Endothelial cell of umbilical vein (primary cell): ENCODE data around the gene IER3. TPM values are rescaled to one million over a fixed set of nuclear protein-coding genes. Genes with fewer than 3 reads are reported as not detected.

Source experiments
- BruUV-seq: library from RNA; stranded (reverse); fragments of 400-500 nt; replicated peaks from 2 replicates; lab custom pipeline; 2021; lab: Mats Ljungman, UMichigan
- CTCF ChIA-PET: fragments of 300-600, 350-600 bp; sonication (Branson Sonifier 250); formaldehyde crosslinking; loops from one replicate; lab custom pipeline; 2021; ENCODE audit warnings: antibody characterized with exemption, inconsistent platforms; lab: Charles Lee
- POLR2A ChIA-PET: fragments of 300-600, 350-600 bp; sonication (Branson Sonifier 250); formaldehyde crosslinking; loops from one replicate; lab custom pipeline; 2021; ENCODE audit warnings: antibody characterized with exemption, inconsistent platforms; lab: Charles Lee
- DNase-seq: peaks from one replicate; pipeline ENCODE4 v3.0.0-alpha.2; 2011; ENCODE audit warnings: low read depth, low spot score
- FAIRE-seq: peaks from 2 replicates; lab custom pipeline; 2011; peaks lifted over from hg19 to GRCh38; lab: Jason Lieb, UNC
- H2AFZ ChIP-seq: 2 replicates; pipeline ENCODE4 v1.6.0; 2012; ENCODE audit warnings: low read depth, low read length, control low read depth, inconsistent platforms
- H3K27ac ChIP-seq: 2 replicates; pipeline ENCODE4 v1.5.1; 2011; ENCODE audit warnings: low read depth, mild to moderate bottlenecking, control low read depth, low read length, moderate library complexity; ENCODE audit not compliant: insufficient read depth
- H3K27me3 ChIP-seq, 2 experiments: 2 replicates each; pipeline versions ENCODE4 v1.6.0 to v1.6.1; 2011; ENCODE audit warnings: low read length in 2 of 2, mixed read lengths in 1 of 2; ENCODE audit not compliant: control insufficient read depth in 2 of 2, insufficient read depth in 2 of 2
- H3K36me3 ChIP-seq, 2 experiments: 2 replicates in 1 of 2; 3 replicates in 1 of 2; pipeline ENCODE4 v1.5.1; 2011; ENCODE audit warnings: low read length in 2 of 2, mild to moderate bottlenecking in 1 of 2, moderate library complexity in 1 of 2; ENCODE audit not compliant: control insufficient read depth in 2 of 2, insufficient read depth in 2 of 2; ENCODE audit errors: extremely low read depth in 1 of 2
- H3K4me1 ChIP-seq: 3 replicates; pipeline ENCODE4 v1.5.1; 2011; ENCODE audit warnings: mild to moderate bottlenecking, low read length; ENCODE audit not compliant: control insufficient read depth, insufficient read depth; ENCODE audit errors: extremely low read depth
- H3K4me2 ChIP-seq: 2 replicates; pipeline ENCODE4 v1.6.1; 2011; ENCODE audit warnings: low read length, control low read depth, mixed read lengths; ENCODE audit not compliant: insufficient read depth
- H3K4me3 ChIP-seq, 3 experiments: fragments of 200-600 bp in 1 of 3; sonication (generic), shearing (Covaris generic) in 1 of 3; replicated peaks in 1 of 3; 2 replicates each; pipeline ENCODE4 v1.5.1; 2011 to 2016; ENCODE audit warnings: control low read depth in 3 of 3, low read length in 3 of 3, mild to moderate bottlenecking in 2 of 3, inconsistent platforms in 1 of 3, low read depth in 1 of 3, moderate library complexity in 1 of 3; ENCODE audit not compliant: insufficient read depth in 1 of 3
- H3K79me2 ChIP-seq: 2 replicates; pipeline ENCODE4 v1.6.0; 2012; ENCODE audit warnings: low read length, inconsistent platforms; ENCODE audit not compliant: control insufficient read depth, insufficient read depth
- H3K9ac ChIP-seq: replicated peaks from 2 replicates; pipeline ENCODE3; 2011; ENCODE audit warnings: low read length, control low read depth; ENCODE audit not compliant: insufficient read depth; ENCODE audit errors: extremely low read depth
- H3K9me1 ChIP-seq: replicated peaks from 3 replicates; pipeline ENCODE4 v1.6.0; 2011; ENCODE audit warnings: mild to moderate bottlenecking, low read length; ENCODE audit not compliant: control insufficient read depth, insufficient read depth; ENCODE audit errors: extremely low read depth
- H3K9me3 ChIP-seq: replicated peaks from 2 replicates; pipeline ENCODE4 v1.5.1; 2012; ENCODE audit warnings: low read length, inconsistent platforms; ENCODE audit not compliant: control insufficient read depth, insufficient read depth
- H4K20me1 ChIP-seq: replicated peaks from 2 replicates; pipeline ENCODE3; 2011; ENCODE audit warnings: mild to moderate bottlenecking, low read length; ENCODE audit not compliant: control insufficient read depth, insufficient read depth; ENCODE audit errors: extremely low read depth
- CTCF ChIP-seq, 2 donors: IDR thresholded peaks; 1 replicate in 1 of 2; 2 replicates in 1 of 2; pipeline ENCODE4 v1.5.1; 2011; ENCODE audit warnings: low read length in 2 of 2, mild to moderate bottlenecking in 2 of 2, moderate library complexity in 2 of 2, control low read depth in 1 of 2, inconsistent platforms in 1 of 2, low read depth in 1 of 2; ENCODE audit not compliant: insufficient read depth in 1 of 2; ENCODE audit errors: extremely low read depth in 1 of 2
- EZH2 ChIP-seq: IDR thresholded peaks from 2 replicates; pipeline ENCODE4 v1.6.1; 2012; ENCODE audit warnings: borderline replicate concordance, low read depth, mild to moderate bottlenecking, moderate library complexity, low read length, inconsistent platforms; ENCODE audit not compliant: severe bottlenecking
- FOS ChIP-seq: IDR thresholded peaks from 2 replicates; pipeline ENCODE4 v1.6.1; 2011; ENCODE audit warnings: mild to moderate bottlenecking, low read length, moderate library complexity, borderline replicate concordance; ENCODE audit not compliant: insufficient read depth
- GATA2 ChIP-seq: IDR thresholded peaks from 2 replicates; pipeline ENCODE4 v1.7.0; 2011; ENCODE audit warnings: low read depth, mild to moderate bottlenecking, moderate library complexity, mixed read lengths, low read length; ENCODE audit not compliant: insufficient read length, insufficient read depth
- JUN ChIP-seq: IDR thresholded peaks from 2 replicates; pipeline ENCODE4 v1.6.1; 2011; ENCODE audit warnings: borderline replicate concordance, low read depth; ENCODE audit not compliant: insufficient read length, insufficient read depth
- MAX ChIP-seq: IDR thresholded peaks from 2 replicates; pipeline ENCODE4 v1.6.1; 2011; ENCODE audit not compliant: insufficient read depth, insufficient read length
- MYC ChIP-seq: IDR thresholded peaks from one replicate; pipeline ENCODE4 v1.6.1; 2011; ENCODE audit warnings: mild to moderate bottlenecking, low read depth, low read length
- POLR2A ChIP-seq: IDR thresholded peaks from 2 replicates; pipeline ENCODE4 v1.6.1; 2012; ENCODE audit warnings: low read depth, mild to moderate bottlenecking, control low read depth, low read length
- POLR2AphosphoS5 ChIP-seq: IDR thresholded peaks from 2 replicates; pipeline ENCODE4 v1.6.1; 2012; ENCODE audit warnings: low read depth, mild to moderate bottlenecking, control low read depth, low read length, moderate library complexity; ENCODE audit not compliant: insufficient read depth
- dilution Hi-C: fragments of 300-500 bp; cut with MboI; formaldehyde crosslinking; loops from one replicate; pipeline ENCODE4 v1.15.0; 2019; ENCODE audit warnings: low sequenced_read_pairs; ENCODE audit not compliant: extremely low pct_ligation_motif_present
- intact Hi-C: fragments of 100-400 bp; cut with micrococcal nuclease; formaldehyde crosslinking; loops from one replicate; pipeline ENCODE4 v1.10.0; 2022
- polyA plus RNA-seq, 4 experiments: library from polyadenylated mRNA; depleted of rRNA in 3 of 4; stranded (reverse) in 3 of 4; unstranded in 1 of 4; fragments of >200 nt; gene quantifications; 2 replicates each; pipeline versions ENCODE4 v1.2.1 to v1.2.3, GENCODE V29; 2011 to 2012; ENCODE audit warnings: missing spikeins in 1 of 4
- total RNA-seq: library from RNA; stranded (reverse); gene quantifications from 2 replicates; pipeline ENCODE4 v1.2.3, GENCODE V29; 2021

Gene IER3
- total and polyA plus RNA-seq, 2 donors (not counting 3 experiments of a cell fraction or from before 2014, with no cell fraction given), result 170 to 468 TPM

DNA sequence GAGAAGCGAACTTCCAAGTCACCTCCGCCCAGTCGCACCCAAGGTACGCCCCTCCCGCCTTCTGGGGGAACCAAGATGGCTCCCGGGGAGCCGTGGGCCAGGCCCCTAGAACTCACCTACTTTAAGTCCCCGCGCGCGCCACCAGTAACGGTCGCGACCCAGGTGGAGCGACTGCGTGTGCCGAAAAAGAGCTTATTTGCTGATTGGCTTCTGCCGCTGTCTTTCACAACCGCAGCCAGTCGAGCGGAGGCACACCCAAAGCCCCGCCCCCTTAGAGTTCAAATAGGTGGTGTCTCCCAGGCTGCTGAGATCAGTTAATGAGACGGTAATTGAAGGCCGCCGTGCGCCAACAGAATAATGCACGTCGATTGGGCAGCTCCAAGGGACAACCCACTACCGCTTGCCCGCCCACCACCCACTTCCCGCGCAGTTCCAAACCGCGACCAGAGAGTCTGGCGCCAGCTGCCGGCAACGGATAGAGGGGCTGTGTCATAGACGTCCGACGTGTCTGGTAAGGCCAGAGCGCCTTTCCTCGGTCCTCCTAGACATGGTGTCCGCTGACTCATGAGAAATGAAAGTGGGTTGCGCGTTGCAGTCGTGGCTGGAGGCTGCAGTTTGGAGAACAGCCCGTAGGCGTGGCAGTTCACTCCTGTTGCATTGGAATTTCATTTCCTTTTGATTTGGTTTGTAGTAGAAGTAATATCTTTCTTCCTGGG is 27.1 kb downstream of the IER3 start, which contains the start of gene MDC1:
Gene MDC1, minus strand, starts transcription at position 153 of the 716 bp plus-strand sequence. CDS start 2,106 bp downstream, outside the sequence.
- H3K4me2 ChIP-seq, result peak within 1 kb of the TSS; percentile 92
- peak within 1 kb of the TSS; percentile 7 to 80 (median 72) for H3K4me3 ChIP-seq
- DNase-seq (peak; percentile 100), FAIRE-seq (peak; percentile 100)
- H3K9me1 ChIP-seq, result no peaks in the 10 kb centered on the region
- H3K36me3 ChIP-seq, result peaks cover 0 to 9% of the 10 kb centered on the region in 2 experiments
- H3K4me1 ChIP-seq, result peaks cover 23% of the 10 kb centered on the region
- dilution Hi-C loops, result no loop called here
- H3K27me3 ChIP-seq, result no peaks in the 10 kb centered on the region
- BruUV-seq, result no TSS peak
- peak within 1 kb of the TSS; percentile 82 for H3K27ac ChIP-seq
- ChIA-PET CTCF (interaction anchor here (0.6 to 1.8 kb wide), 15 partner anchors 10 to 370 kb away, joined by 3 to 29 read pairs (median 5); partner anchors contain the start of gene NRM), POLR2A (interaction anchor here (0.8 to 2.9 kb wide), 7 partner anchors 12 to 102 kb away, joined by 3 to 18 read pairs (median 6); partner anchors contain the start of gene NRM)
- intact Hi-C loops, result loop anchor here (1.0 kb wide), 3 partner anchors 30 to 100 kb away; partner anchors contain the start of genes MRPS18B and PPP1R10
- H3K9ac ChIP-seq, result peak within 1 kb of the TSS; percentile 82
- TF ChIP-seq MYC (peak; percentile 40), POLR2AphosphoS5 (peak; percentile 95), CTCF (IDR thresholded peaks at IDR 0.05; ENCODE audit: extremely low read depth in 1 of 2, insufficient read depth in 1 of 2, low read depth in 1 of 2, low read length in 2 of 2) (peak in 1 of 2 donors; percentile 34), MAX (peak; percentile 61), POLR2A (peak; percentile 82), JUN (peak; percentile 17), GATA2 (no peak), EZH2 (no peak), FOS (peak; percentile 53)
- peak within 1 kb of the TSS; percentile 47 for H2AFZ ChIP-seq
- no peaks in the 10 kb centered on the region for H4K20me1 ChIP-seq
- peaks cover 35% of the 10 kb centered on the region for H3K79me2 ChIP-seq
- H3K9me3 ChIP-seq, result no peaks in the 10 kb centered on the region
